AG20443 (cell line): ENCODE results near the gene FAM229B.
"Not testable (repeated sequence)": the region's sequence is repeated elsewhere in the genome, so short reads cannot be mapped to it uniquely, and the experiment has no call there.

Experiments
- DNase-seq: peaks from one replicate; pipeline ENCODE4 v3.0.0; 2012; ENCODE audit warnings: low spot score, mixed read lengths

FAM229B gene

DNA sequence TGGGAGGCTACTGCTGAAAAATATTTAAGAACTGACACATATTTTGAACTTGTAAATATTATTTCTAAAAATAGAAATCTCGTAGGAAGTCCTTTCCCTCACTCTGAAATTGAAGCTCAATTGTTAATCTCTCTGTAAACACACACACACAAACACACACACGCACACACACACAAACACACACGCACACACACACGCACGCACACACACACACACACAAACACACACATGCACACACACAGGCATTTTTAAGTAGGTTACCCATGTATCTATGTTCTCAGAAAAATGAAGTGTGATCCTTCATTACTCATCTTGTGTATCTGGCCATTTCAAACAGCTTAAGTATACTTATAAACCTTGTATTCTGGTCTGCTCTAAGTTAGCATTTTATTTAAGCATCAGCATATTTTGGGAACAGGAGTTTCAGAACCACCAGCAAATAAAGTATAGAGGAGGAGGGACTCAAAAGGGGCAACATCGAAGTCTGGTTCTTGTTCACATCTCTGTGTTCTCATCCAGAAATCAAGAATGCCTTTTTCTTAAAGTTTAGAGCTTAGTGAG, 21.9 kb upstream of the FAM229B start:
- DNase-seq = no peak

DNA sequence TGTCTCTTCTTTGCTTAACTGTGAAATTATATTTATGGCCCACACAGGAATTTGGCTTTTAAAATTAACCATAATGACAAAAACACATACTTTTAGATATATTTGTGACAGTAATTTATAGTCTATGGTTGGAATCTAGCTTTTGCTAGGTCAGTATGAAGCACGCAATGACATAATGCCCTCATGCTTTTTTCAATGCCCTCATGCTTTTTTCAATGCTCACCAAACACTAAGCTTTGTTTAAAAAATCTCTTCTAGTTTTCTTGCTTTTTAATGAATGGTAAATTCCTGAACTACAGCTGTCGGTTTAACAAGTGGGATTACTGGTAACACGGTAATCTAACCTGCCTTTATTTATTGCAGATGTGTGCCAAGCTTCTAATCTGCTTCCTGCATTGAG, 20.8 kb upstream of the FAM229B start:
- no peak for DNase-seq

DNA sequence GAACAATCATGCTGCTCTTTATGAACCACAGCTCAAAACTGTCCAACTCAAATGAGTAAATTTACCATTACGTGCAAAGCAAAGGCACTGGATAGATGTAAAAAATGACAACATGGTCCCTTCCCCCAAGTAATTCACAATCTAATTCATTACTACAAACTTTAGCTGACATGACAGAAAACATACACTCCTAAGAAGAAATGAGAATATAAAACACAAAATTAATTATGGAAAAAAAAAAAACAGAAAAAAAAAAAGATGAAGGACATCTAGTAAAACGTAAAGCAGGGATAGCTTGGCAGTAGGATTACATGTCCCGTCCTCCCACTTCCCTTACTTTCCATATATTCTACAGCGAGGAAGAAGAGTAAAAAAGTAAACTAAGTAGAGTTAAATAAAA, 5.8 kb upstream of the FAM229B start:
- DNase-seq = no peak

DNA sequence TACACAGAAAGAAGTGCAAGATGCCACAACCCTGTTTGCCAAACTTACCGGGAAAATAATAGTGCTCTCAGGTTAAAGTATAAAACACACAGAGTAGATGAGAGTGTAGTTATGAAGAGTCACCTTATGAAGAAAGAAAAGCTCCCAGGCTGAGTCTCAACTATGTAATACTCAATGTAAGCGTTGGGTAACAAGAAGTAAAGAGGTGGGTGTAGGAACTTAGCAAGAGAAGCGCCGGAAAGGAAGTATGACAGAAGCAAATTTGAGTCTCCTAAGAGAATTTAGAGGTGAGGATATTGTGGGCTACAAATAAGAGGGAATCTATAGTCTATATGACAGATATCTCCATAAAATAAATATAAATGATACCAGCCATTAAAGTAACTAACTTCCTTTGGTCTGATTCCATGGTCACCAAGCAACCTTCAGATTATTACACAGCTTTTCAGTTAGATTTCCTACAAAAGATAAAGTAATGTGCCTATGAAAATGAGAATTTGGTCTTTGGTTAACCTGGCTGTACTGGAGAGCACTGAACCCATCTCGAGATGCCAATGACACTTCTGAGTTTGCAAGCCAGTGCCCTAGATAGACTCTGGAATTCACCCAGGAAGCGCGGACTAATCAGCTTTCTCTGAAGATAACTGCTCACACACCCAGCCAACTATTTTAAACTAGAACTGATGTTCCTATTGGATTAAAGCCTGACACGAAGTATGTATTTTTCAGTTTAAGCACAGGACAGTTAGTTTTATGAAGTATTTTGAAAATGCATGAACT, 1.9 kb upstream of the FAM229B start:
- DNase-seq = peak; percentile 11

DNA sequence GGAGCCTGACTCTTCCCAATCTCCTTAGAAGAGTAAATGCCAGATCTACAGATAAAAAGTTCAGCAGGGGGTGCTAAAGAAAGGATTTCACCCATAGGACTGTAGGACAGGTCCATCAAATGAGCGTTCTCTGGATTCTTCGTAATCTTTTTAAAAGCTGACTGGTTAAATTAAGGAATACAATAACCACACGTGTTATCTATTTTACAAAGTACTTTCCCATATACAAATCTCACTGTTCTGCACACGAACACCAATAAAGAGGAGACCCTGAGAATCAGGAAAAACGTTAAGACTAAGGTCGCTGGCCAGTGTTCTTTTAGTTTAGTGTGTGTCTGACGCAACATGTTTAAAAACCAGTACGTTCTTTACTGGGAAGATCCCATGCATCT, 651 bp upstream of the FAM229B start:
- peak; percentile 32 for DNase-seq

DNA sequence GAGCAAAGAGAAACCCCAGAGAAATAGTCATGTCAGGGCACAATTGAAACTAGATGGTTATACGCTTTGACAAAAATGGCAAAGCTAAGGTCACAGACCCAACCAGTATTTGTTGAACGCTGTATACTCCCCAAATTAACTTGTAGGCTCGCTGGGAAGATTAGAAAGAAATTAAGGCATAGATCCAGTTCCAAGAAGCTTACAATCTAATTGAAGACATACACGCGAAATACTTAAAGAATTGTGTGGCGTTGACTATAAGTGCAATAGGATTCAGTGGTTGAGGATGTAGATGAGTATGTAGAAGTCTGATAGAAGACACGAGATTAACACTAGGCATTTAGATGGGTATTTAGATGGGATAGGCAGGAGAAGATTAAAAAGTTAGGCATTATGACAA, 525 bp downstream of the FAM229B start:
- no peak for DNase-seq

DNA sequence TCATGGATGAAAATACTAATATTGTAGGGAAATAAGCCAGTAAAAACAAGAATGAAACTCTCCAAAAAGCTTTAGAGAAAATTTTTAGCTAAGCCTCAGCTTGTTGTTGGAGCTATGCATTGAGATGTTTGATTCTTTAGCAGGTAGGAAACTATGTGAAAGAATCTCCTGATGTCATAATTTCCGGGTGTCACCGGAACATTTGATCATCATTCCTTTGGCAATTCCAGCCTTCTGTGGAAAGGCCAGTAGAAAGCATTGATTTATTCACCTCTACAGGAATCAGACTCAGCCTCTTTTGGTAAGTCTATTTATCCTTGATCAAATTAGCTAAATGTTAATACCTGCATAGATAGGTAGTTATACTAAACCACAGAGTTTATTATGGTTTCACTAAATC, 9.5 kb downstream of the FAM229B start:
- no peak for DNase-seq

DNA sequence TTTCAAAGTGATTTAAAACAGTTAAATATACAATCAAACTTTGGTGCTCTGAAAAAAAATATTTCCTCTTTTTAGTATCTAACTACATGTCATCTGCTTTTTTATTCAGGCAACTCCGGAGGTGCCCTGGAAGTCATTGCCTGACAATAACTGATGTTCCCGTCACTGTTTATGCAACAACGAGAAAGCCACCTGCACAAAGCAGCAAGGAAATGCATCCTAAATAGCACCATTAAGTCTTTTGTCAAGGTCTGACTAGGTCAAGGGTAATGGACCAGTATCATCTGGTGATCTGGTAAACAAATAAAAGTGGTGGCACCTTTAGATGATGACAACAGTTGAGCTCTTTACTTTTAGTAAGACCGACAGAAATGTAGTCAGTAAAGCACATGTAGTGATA, 13.2 kb downstream of the FAM229B start:
- no peak for DNase-seq

DNA sequence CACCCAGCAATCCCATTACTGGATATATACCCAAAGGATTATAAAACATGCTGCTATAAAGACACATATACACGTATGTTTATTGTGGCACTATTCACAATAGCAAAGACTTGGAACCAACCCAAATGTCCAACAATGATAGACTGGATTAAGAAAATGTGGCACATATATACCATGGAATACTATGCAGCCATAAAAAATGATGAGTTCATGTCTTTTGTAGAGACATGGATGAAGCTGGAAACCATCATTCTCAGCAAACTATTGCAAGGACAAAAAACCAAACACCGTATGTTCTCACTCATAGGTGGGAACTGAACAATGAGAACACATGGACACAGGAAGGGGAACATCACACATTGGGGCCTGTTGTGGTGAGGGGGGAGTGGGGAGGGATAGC, 18.6 kb downstream of the FAM229B start:
- not testable (repeated sequence) for DNase-seq

DNA sequence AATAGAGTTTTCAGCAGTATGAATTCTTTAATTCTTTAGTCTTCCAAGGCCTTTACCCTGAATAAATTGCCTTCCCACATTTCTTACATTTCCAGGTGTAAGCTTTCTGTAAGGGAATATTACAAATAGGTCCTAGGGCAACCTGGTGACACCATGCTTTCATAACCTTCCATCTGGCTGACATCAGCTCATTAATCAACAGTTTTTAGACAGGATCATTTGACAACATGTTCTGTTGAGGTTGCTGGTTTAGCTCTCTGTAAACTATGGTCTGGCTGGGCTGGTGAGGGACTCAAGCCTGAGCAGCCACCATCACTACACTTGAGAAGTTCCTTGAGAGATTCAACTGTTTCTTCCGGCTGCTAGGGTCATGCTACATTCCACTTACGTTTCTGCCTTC, 19.2 kb downstream of the FAM229B start:
- no peak for DNase-seq

DNA sequence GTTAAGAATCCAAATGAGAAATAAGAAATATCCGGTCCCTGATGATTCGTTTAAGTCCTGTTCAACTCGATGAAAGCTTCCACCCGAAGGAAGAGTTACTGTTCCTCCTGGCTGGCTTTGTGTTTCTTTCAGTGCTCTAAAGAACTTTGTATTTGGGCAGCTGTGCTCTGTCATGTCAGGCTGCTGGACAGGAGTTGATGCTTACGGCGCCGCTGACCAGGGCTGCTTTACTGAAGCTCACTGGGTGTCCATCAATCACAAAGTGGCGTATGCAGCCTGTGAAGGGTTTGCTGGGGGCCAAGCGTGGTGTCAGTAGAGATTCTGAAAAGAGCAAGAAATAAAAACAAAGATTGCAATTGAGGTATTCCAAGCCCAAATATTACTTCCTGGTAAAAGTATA, 21.9 kb downstream of the FAM229B start:
- no peak for DNase-seq

DNA sequence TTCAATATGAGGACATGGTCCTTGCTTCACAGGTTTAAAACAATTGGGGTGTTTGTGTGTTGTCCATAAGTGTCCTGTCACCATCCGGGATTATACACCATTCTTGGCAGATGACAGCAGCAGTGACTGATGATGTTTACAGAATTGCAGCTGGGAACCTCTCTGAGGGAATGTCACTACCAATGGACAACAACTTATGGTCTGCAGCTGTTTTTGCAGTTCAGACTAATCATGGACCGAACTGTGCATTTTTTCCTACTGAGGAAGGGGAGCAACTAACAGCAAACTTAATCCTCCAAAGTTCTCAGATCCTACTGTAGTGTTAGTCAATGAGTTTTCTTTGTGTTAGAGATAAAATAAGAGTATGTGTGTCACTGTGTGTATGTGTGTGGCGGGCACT, 26.0 kb downstream of the FAM229B start:
- DNase-seq = no peak

DNA sequence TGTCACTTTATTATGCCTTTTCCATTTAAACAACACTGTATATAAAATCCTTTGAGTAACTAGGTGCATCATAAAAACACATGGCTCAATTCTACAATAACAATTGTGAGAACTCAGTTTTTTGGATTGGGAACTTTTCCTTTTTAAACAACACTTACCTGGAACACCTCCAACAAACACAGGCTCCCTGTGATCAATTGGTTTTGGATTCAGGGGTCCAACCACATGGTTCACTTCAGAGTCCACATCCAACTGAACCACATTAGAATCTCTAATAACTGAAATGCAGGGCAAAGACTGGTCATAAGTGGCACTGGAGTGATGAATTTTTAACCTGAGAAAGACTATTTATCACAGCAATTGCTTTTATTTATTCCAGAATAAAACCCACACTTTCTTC, 26.5 kb downstream of the FAM229B start:
- no peak for DNase-seq

DNA sequence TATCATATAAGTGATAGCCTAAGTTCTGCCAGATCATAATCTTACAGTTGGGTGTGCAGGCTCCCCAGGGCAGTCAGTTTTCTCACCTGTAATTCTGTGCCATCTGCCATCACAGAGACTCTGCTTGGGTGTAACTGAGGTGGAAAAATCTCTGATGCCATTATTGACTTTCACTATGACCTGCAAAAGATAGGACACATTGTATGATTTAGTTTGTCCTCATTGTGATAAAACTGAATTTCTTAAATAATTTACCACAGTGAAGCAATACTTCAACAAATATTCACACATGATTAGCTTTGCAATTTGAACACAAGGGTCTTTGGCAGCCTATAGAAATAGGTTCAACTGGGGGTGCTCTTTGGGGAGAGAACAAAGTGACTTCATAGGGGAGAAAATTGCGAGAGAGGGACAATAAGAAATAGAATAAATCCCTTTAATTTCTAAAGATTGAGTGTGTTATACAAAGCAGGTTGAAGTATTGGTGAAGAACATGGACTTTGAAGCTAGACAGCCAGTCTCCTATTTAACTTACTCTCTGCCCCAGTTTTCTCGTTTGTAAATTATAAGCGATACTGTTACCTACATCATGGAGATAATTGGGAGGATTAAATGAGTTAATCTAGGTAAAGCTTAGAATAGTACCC, 27.3 kb downstream of the FAM229B start:
- DNase-seq = no peak

DNA sequence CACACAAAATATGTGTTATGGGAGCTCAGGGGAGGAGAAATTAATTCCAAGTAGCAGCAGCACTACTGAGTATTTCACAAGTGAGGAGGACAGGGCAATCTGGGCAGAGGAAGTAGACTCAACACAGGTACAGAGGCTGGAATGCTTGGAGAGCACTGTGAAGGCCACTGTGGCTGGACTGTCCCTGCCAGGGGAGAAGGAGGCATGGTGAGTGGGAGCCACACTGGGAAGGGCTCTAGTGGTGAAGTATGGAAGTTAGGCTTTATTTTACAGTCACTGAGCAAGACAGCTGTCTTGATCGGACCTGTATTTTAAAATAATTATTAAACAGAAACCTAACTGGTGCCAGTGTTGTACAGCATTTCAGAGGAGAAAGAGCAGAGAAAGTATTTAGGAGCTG, 28.8 kb downstream of the FAM229B start:
- no peak for DNase-seq

DNA sequence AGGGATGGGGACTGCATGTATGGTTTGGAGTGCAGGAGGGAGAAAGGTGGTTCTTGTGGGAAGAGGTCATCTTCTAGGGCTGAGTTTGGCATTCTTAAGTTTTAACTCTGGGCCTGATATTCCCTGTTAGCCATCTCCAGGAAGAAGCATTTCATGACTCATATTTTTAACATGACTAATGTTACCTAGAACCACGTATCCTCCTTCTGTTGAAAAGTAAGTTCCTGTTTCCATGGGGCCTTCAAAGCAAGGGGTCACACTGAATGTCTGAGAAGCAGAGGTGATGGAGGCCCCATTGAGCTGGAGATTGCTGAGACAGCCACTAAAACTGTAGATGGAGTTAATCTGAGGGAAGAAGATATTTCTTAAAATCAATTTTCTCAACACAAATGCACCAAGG, 30.2 kb downstream of the FAM229B start:
- peak; percentile 33 for DNase-seq

DNA sequence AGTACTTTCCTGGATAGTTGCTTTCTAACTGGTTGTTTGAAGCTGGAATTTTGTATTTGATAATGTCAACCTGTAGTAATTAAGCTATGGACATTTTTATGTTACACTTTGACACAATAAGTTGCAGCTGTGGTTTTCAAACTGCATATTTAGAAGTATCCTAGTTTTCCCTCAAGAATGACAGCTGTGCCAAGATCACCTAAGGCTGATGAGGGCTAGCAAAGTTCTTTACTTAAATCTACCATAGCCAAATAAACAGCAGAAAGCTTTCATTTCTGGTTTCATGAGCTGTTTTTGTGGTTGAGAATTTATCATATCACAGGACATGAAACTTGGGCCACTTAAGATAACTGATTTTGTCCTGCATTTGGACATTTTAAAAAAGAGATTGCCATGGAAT, 30.6 kb downstream of the FAM229B start:
- no peak for DNase-seq

DNA sequence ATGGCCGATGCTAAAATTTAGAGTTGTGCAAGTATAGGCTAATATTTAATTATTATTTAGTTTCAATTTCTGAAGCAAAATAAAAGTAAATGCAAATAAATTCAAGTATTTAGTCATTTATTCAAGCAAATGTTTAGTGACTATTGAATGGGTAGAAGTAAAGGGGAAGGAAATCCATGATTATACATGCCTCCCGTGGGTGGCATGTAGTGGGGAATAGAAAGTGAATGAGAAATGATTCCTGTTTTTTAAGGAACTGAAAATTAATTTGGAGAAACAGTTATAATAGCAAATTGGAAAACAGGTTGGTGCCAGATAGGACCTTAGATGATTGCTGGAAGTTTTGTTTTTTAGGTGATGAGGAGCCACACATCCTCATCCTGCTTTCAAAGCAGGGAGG, 35.4 kb downstream of the FAM229B start:
- DNase-seq = no peak

DNA sequence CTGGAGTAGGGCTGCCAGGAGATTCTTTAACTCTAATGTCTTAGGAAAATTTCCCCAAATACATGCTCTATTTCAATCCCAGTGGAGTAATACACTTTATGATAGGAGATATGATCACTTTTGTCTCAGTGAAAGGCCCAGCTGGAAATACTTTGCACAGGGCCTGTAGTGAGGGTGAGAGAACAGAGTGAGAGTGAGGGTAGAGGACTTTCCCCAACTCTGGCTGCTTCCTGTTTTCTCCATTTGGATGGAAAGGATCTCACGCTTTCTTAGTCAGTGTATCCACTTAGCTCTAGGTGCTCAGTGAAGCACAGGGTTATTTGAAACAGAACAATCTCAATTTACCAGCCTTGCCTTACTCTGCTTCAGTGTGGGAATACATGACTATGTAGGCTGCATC, 36.6 kb downstream of the FAM229B start:
- DNase-seq = no peak

DNA sequence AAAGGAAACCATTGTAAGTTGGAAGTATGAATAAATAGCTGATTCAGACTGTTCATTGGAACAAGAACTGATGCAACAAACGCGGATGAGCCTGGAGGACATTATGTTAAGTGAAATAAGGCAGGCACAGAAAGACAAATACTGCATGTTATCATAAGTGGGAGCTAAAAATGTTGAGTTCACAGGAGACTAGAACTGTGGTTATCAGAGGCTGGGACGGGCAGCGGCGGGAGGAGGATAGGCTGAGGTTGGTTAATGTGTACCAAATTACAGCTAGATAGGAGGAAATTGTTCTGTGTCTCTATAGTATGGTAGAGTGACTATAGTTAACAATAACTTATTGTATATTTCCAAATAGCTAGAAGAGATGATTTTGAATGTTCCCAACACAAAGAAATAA, 40.8 kb downstream of the FAM229B start:
- DNase-seq = no peak

DNA sequence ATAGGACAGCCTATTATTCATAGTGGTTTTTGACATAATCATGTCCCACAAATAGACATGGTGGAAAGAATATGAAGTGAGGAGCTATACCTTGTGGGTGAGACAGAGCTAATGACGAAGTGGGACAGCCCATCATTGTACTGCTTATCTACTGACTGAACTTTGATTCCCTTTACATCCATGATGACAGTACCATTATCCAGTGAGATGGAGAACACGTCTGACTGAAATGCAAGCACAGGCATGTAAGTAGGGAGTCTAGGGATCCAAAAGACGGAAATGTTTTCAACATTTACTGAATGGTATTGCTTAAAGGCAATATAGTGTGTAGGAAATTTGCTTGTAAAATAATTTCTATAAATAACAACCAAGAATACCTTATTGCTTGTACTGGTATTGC, 43.5 kb downstream of the FAM229B start:
- DNase-seq = no peak

DNA sequence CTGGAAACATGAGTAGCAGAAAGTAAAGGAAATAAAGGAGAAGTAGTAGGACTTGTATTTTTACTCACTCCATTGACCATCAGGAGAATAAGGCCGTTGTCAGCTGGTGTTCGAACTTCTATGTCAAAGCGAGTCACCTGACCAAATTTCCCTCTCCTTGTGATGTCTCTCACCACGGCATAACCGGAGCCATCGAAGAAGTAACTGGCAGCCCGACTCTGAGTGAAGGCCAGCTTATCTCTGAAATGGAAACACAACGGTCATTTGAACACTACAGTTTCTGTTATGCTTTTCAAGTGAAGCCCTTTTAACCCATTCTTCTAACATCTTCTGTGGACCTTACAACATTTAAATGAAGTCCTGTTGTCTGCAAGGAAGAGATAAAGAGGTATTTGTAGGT, 51.7 kb downstream of the FAM229B start:
- DNase-seq = no peak

DNA sequence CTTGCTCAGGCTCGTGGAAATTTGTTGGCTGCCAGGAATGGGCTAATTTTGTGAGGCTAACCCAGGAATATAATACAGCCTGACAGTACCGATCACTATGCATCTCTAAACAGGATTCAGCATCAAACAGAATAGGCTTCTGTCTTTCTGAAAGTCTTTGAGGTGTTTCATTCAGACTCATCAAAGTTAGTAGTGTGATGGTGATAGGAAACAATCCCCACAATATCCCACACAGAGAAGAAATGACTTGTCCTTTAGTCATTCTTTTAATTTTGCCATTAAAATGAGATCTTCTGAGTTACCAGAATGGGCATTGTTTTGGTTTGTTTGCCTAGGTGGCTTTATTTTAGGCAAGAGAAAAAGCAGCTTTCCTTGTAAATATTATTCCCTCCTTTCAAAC, 54.3 kb downstream of the FAM229B start:
- no peak for DNase-seq
